IMR-90 (cell line): ENCODE results near the gene SMIM14. TPM values are rescaled to one million over a fixed set of nuclear protein-coding genes. Genes with fewer than 3 reads are reported as not detected.

Source experiments
- ATAC-seq: fragments of 200-7000 bp; cut with Tn5 transposase; 2 replicates; pipeline ENCODE4 v1.9.1; 2020; ENCODE audit warnings: low read depth, mild to moderate bottlenecking, moderate library complexity
- BruUV-seq: library from RNA; stranded (reverse); fragments of 400-500 nt; replicated peaks from 2 replicates; lab custom pipeline; 2021; lab: Mats Ljungman, UMichigan
- CTCF ChIA-PET: fragments of 300-600 bp; formaldehyde crosslinking; extraction: SDS; loops from one replicate; lab custom pipeline; 2021; ENCODE audit warnings: antibody characterized with exemption; lab: Yijun Ruan, JAX
- POLR2A ChIA-PET: fragments of 300-600 bp; sonication (Branson Sonifier 250); formaldehyde crosslinking; loops from one replicate; lab custom pipeline; 2022; ENCODE audit warnings: antibody characterized with exemption; ENCODE audit not compliant: unreplicated experiment; lab: Charles Lee
- DNase-seq: peaks from one replicate; pipeline ENCODE4 v3.0.0; 2013
- H2AFZ ChIP-seq: replicated peaks from 2 replicates; pipeline ENCODE3; 2013; ENCODE audit warnings: low read length, mild to moderate bottlenecking; ENCODE audit not compliant: poor library complexity
- H2AK5ac ChIP-seq: 2 replicates; pipeline ENCODE4 v1.6.1; 2013; ENCODE audit warnings: low read depth, low read length, inconsistent platforms
- H2AK9ac ChIP-seq: replicated peaks from 2 replicates; pipeline ENCODE3; 2013; ENCODE audit warnings: mild to moderate bottlenecking, low read depth, low read length, moderate library complexity; ENCODE audit not compliant: poor library complexity
- H2BK120ac ChIP-seq: 2 replicates; pipeline ENCODE4 v1.6.1; 2013; ENCODE audit warnings: low read depth, low read length, inconsistent platforms
- H2BK15ac ChIP-seq: 3 replicates; pipeline ENCODE4 v1.6.1; 2013; ENCODE audit warnings: low read depth, low read length, inconsistent platforms
- H2BK20ac ChIP-seq: 2 replicates; pipeline ENCODE4 v1.6.1; 2013; ENCODE audit warnings: low read depth, mild to moderate bottlenecking, inconsistent platforms, low read length, moderate library complexity
- H2BK5ac ChIP-seq: 2 replicates; pipeline ENCODE4 v1.6.1; 2013; ENCODE audit warnings: mild to moderate bottlenecking, low read depth, low read length, inconsistent platforms; ENCODE audit not compliant: poor library complexity, severe bottlenecking
- H3K14ac ChIP-seq: replicated peaks from 2 replicates; pipeline ENCODE4 v1.6.1; 2013; ENCODE audit warnings: low read depth, low read length, inconsistent platforms
- H3K18ac ChIP-seq: 2 replicates; pipeline ENCODE4 v1.6.1; 2013; ENCODE audit warnings: low read depth, low read length, control low read depth
- H3K23ac ChIP-seq: 2 replicates; pipeline ENCODE4 v1.6.1; 2013; ENCODE audit warnings: low read depth, low read length, inconsistent platforms
- H3K27ac ChIP-seq: 2 replicates; pipeline ENCODE4 v1.5.1; 2013; ENCODE audit warnings: mild to moderate bottlenecking, control low read depth, low read length; ENCODE audit not compliant: insufficient read depth
- H3K27me3 ChIP-seq: 2 replicates; pipeline ENCODE4 v1.6.1; 2013; ENCODE audit warnings: low read length; ENCODE audit not compliant: control insufficient read depth, insufficient read depth
- H3K36me3 ChIP-seq: 2 replicates; pipeline ENCODE4 v1.6.1; 2013; ENCODE audit warnings: low read length, mixed read lengths; ENCODE audit not compliant: control insufficient read depth, insufficient read depth
- H3K4ac ChIP-seq: 2 replicates; pipeline ENCODE4 v1.6.1; 2013; ENCODE audit warnings: low read depth, low read length, inconsistent platforms
- H3K4me1 ChIP-seq: 2 replicates; pipeline ENCODE4 v1.6.1; 2013; ENCODE audit warnings: low read length, mixed read lengths; ENCODE audit not compliant: control insufficient read depth, insufficient read depth
- H3K4me2 ChIP-seq: 2 replicates; pipeline ENCODE4 v1.6.1; 2013; ENCODE audit warnings: low read depth, mild to moderate bottlenecking, control low read depth, low read length, moderate library complexity
- H3K4me3 ChIP-seq: 2 replicates; pipeline ENCODE4 v1.5.1; 2013; ENCODE audit warnings: low read depth, mild to moderate bottlenecking, control low read depth, low read length, moderate library complexity; ENCODE audit not compliant: insufficient read depth
- H3K56ac ChIP-seq: 2 replicates; pipeline ENCODE4 v1.6.1; 2013; ENCODE audit warnings: low read length, inconsistent platforms; ENCODE audit not compliant: insufficient read depth; ENCODE audit errors: extremely low read depth
- H3K79me1 ChIP-seq, 2 experiments: 2 replicates each; pipeline ENCODE4 v1.6.1; 2013; ENCODE audit warnings: low read length in 2 of 2, inconsistent platforms in 1 of 2, low read depth in 1 of 2
- H3K9ac ChIP-seq: 2 replicates; pipeline ENCODE4 v1.6.1; 2013; ENCODE audit warnings: low read depth, low read length, control low read depth
- H3K9me1 ChIP-seq: 2 replicates; pipeline ENCODE4 v1.6.1; 2013; ENCODE audit warnings: low read length, inconsistent platforms; ENCODE audit not compliant: insufficient read depth
- H3K9me3 ChIP-seq: 2 replicates; pipeline ENCODE4 v1.6.1; 2013; ENCODE audit warnings: low read length; ENCODE audit not compliant: control insufficient read depth, insufficient read depth
- H4K20me1 ChIP-seq: 2 replicates; pipeline ENCODE4 v1.6.1; 2013; ENCODE audit warnings: low read length, inconsistent platforms; ENCODE audit not compliant: insufficient read depth
- H4K5ac ChIP-seq: 2 replicates; pipeline ENCODE4 v1.6.1; 2013; ENCODE audit warnings: mild to moderate bottlenecking, low read depth, low read length, control low read depth
- H4K8ac ChIP-seq, 2 experiments: 2 replicates each; pipeline ENCODE4 v1.6.1; 2013; ENCODE audit warnings: low read depth in 2 of 2, low read length in 2 of 2, control low read depth in 1 of 2, inconsistent platforms in 1 of 2
- H4K91ac ChIP-seq: 2 replicates; pipeline ENCODE4 v1.6.1; 2013; ENCODE audit warnings: low read depth, low read length, inconsistent platforms; ENCODE audit not compliant: insufficient read depth
- BHLHE40 ChIP-seq: fragments of 150-350 bp; IDR thresholded peaks from 2 replicates; pipeline ENCODE4 v1.6.1; 2016; ENCODE audit warnings: mild to moderate bottlenecking, low read depth, low read length
- CEBPB ChIP-seq: IDR thresholded peaks from 2 replicates; pipeline ENCODE4 v1.6.1; 2012; ENCODE audit warnings: low read depth, low read length, improper control_type of control experiment
- CHD1 ChIP-seq: IDR thresholded peaks from 2 replicates; pipeline ENCODE4 v1.6.1; 2012; ENCODE audit warnings: low read depth, low read length, improper control_type of control experiment
- FOS ChIP-seq: fragments of 150-350 bp; IDR thresholded peaks from 2 replicates; pipeline ENCODE4 v1.6.1; 2016; ENCODE audit warnings: low read depth, low read length
- MAFK ChIP-seq: IDR thresholded peaks from 2 replicates; pipeline ENCODE4 v1.6.1; 2012; ENCODE audit warnings: low read depth, low read length, improper control_type of control experiment
- MAZ ChIP-seq: IDR thresholded peaks from 2 replicates; pipeline ENCODE4 v1.6.1; 2012; ENCODE audit warnings: low read depth, mild to moderate bottlenecking, low read length, improper control_type of control experiment, moderate library complexity, borderline replicate concordance
- MXI1 ChIP-seq: IDR thresholded peaks from 2 replicates; pipeline ENCODE4 v1.6.1; 2012; ENCODE audit warnings: low read depth, mild to moderate bottlenecking, low read length, moderate library complexity, borderline replicate concordance
- POLR2A ChIP-seq: IDR thresholded peaks from 2 replicates; pipeline ENCODE4 v1.6.1; 2012; ENCODE audit warnings: mild to moderate bottlenecking, low read depth, low read length
- RAD21 ChIP-seq: IDR thresholded peaks from 2 replicates; pipeline ENCODE4 v1.6.1; 2012; ENCODE audit warnings: low read length, improper control_type of control experiment
- RCOR1 ChIP-seq: IDR thresholded peaks from 2 replicates; pipeline ENCODE4 v1.6.1; 2012; ENCODE audit warnings: mild to moderate bottlenecking, low read length, improper control_type of control experiment; ENCODE audit not compliant: insufficient replicate concordance
- RFX5 ChIP-seq: IDR thresholded peaks from 2 replicates; pipeline ENCODE4 v1.8.0; 2012; ENCODE audit warnings: low read depth, mild to moderate bottlenecking, low read length, moderate library complexity
- SMC3 ChIP-seq: fragments of 150-350 bp; IDR thresholded peaks from 2 replicates; pipeline ENCODE4 v1.6.1; 2016; ENCODE audit warnings: low read depth, mild to moderate bottlenecking, antibody characterized with exemption, low read length, moderate library complexity
- WGBS, 2 experiments: methylation state at CpG; one replicate each; pipeline versions ENCODE4 v1.1.5 to v1.1.7; 2013; ENCODE audit warnings: missing lambda C conversion rate in 2 of 2; ENCODE audit not compliant: insufficient read length in 1 of 2; ENCODE audit errors: extremely low coverage in 2 of 2; 5-methylcytosine and 5-hydroxymethylcytosine counted together
- dilution Hi-C: fragments of 300-500 bp; cut with HindIII; formaldehyde crosslinking; loops from one replicate; pipeline ENCODE4 v1.14.3; 2018; ENCODE audit warnings: low sequenced_read_pairs; ENCODE audit not compliant: unreplicated experiment
- in situ Hi-C: fragments of 300-500 bp; cut with MboI; formaldehyde crosslinking; loops from 3 replicates; pipeline ENCODE4 v1.14.3; 2019; ENCODE audit warnings: low sequenced_read_pairs, inconsistent platforms, mixed read lengths
- intact Hi-C: fragments of 100-400 bp; cut with micrococcal nuclease; formaldehyde crosslinking; loops from 2 replicates; pipeline ENCODE4 v1.10.0; 2022
- polyA plus RNA-seq, 3 experiments: library from polyadenylated mRNA; depleted of rRNA; stranded (reverse); fragments of >200 nt; gene quantifications; 2 replicates each; pipeline ENCODE4 v1.2.3, GENCODE V29; 2012; ENCODE audit warnings: low replicate concordance in 1 of 3
- total RNA-seq: library from RNA; depleted of rRNA; stranded (reverse); fragments of >200 nt; gene quantifications from 2 replicates; pipeline ENCODE4 v1.2.3, GENCODE V29; 2012
- TF ChIP-seq, protein P1 (sequence below): fragments of 150-350 bp; IDR thresholded peaks from 2 replicates; pipeline ENCODE4 v1.6.1; 2017; ENCODE audit warnings: mild to moderate bottlenecking, antibody characterized with exemption, low read length, low read depth
- TF ChIP-seq, protein P2 (sequence below): conservative IDR thresholded peaks from 2 replicates; pipeline ENCODE4 v1.5.1; 2012; ENCODE audit warnings: mild to moderate bottlenecking, low read depth, low read length, improper control_type of control experiment

The SMIM14 gene
- total and polyA plus RNA-seq, 2 of the 4 experiments (the other 2 are of a cell fraction) = 15.6 to 20.9 TPM

DNA sequence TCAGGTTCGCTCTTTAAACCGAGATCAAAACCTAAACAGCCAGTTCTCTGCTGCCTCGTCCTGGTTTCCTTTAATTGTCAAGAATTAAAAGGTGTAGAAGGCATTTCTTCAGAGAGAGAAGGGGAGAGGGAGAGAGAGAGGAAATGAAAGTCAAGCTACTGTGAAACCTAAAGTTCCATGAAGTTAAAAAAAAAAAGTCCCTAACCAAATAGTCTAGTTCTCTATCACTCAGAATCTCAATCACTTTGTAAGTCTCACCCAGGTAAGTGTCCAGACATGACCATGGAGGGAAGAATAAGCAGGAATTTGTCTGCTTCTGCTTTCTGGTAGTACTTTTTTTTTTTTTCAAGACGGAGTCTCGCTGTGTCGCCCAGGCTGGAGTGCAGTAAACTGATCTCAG is 18.8 kb upstream of the SMIM14 start:
- Histone ChIP-seq H3K9me3 (no peaks in the 10 kb centered on the region), H3K36me3 (no peaks in the 10 kb centered on the region), H3K4ac (no peak overlapping the region), H3K14ac (no peak overlapping the region), H4K5ac (no peak overlapping the region), H3K79me1 (no peaks in the 10 kb centered on the region), H3K27ac (no peak overlapping the region), H2AK9ac (no peak overlapping the region), H3K27me3 (no peaks in the 10 kb centered on the region), H2AFZ (no peak overlapping the region), H2BK20ac (no peak overlapping the region), H4K91ac (no peak overlapping the region), H3K4me3 (no peak overlapping the region), H3K9me1 (no peaks in the 10 kb centered on the region), H2BK5ac (no peak overlapping the region), H4K8ac (no peak overlapping the region), H3K4me2 (no peak overlapping the region), H3K18ac (no peak overlapping the region), H4K20me1 (no peaks in the 10 kb centered on the region), H3K9ac (no peak overlapping the region), H3K23ac (no peak overlapping the region), H2AK5ac (no peak overlapping the region), H2BK15ac (no peak overlapping the region), H3K56ac (no peak overlapping the region), H3K4me1 (no peaks in the 10 kb centered on the region; the same call in 1 of the 2 replicates), H2BK120ac (no peak overlapping the region)
- DNase-seq (no peak), ATAC-seq (no peak)
- no TSS peak for BruUV-seq
- in situ Hi-C loops (no loop called here), intact Hi-C loops (no loop called here), dilution Hi-C loops (no loop called here)
- no peak for TF ChIP-seq RCOR1
- TF ChIP-seq RFX5 = no peak
- no peak for TF ChIP-seq MAFK
- TF ChIP-seq, protein P1, sequence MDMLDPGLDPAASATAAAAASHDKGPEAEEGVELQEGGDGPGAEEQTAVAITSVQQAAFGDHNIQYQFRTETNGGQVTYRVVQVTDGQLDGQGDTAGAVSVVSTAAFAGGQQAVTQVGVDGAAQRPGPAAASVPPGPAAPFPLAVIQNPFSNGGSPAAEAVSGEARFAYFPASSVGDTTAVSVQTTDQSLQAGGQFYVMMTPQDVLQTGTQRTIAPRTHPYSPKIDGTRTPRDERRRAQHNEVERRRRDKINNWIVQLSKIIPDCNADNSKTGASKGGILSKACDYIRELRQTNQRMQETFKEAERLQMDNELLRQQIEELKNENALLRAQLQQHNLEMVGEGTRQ = no peak
- TF ChIP-seq FOS = no peak
- TF ChIP-seq BHLHE40 = no peak
- TF ChIP-seq POLR2A = no peak
- TF ChIP-seq, protein P2, sequence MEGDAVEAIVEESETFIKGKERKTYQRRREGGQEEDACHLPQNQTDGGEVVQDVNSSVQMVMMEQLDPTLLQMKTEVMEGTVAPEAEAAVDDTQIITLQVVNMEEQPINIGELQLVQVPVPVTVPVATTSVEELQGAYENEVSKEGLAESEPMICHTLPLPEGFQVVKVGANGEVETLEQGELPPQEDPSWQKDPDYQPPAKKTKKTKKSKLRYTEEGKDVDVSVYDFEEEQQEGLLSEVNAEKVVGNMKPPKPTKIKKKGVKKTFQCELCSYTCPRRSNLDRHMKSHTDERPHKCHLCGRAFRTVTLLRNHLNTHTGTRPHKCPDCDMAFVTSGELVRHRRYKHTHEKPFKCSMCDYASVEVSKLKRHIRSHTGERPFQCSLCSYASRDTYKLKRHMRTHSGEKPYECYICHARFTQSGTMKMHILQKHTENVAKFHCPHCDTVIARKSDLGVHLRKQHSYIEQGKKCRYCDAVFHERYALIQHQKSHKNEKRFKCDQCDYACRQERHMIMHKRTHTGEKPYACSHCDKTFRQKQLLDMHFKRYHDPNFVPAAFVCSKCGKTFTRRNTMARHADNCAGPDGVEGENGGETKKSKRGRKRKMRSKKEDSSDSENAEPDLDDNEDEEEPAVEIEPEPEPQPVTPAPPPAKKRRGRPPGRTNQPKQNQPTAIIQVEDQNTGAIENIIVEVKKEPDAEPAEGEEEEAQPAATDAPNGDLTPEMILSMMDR = no peak
- no peak for TF ChIP-seq MXI1
- no peak for TF ChIP-seq CHD1
- TF ChIP-seq CEBPB = no peak
- no peak for TF ChIP-seq RAD21
- TF ChIP-seq SMC3 = no peak
- no peak for TF ChIP-seq MAZ
- WGBS, 2 experiments = no CpG with 5 or more reads among the region's 6 CpGs
- CTCF ChIA-PET = interaction anchor here (0.6 kb wide), 1 partner anchor 11 kb away, joined by 5 read pairs; no protein-coding TSS in a partner anchor
- POLR2A ChIA-PET = no interaction called here
